CD4-positive, alpha-beta memory T cell (primary cell): ENCODE measurements around the gene RERG. TPM values are rescaled to one million over a fixed set of nuclear protein-coding genes. Genes with fewer than 3 reads are reported as not detected.

ENCODE experiments used
- CTCF ChIA-PET: fragments of 350-600 bp; sonication (Branson Sonifier 250); formaldehyde crosslinking; loops from one replicate; lab custom pipeline; 2021; ENCODE audit warnings: inconsistent platforms; ENCODE audit not compliant: partially characterized antibody; lab: Charles Lee
- POLR2A ChIA-PET: fragments of 350-600 bp; sonication (Branson Sonifier 250); formaldehyde crosslinking; loops from one replicate; lab custom pipeline; 2021; ENCODE audit not compliant: partially characterized antibody; lab: Charles Lee
- DNase-seq, 5 donors: peaks; one replicate each; pipeline versions ENCODE4 v3.0.0 to v3.0.0-alpha.2; 2020 to 2022; ENCODE audit warnings: mixed read lengths in 1 of 5
- H3K27ac ChIP-seq: one replicate; pipeline ENCODE4 v1.7.0; 2013; ENCODE audit warnings: low read depth, low read length
- H3K27me3 ChIP-seq: 2 replicates; pipeline ENCODE4 v1.7.0; 2013; ENCODE audit warnings: mild to moderate bottlenecking, low read length, moderate library complexity; ENCODE audit not compliant: insufficient read depth
- H3K36me3 ChIP-seq: 2 replicates; pipeline ENCODE4 v1.7.0; 2013; ENCODE audit warnings: mild to moderate bottlenecking, low read length, moderate library complexity; ENCODE audit not compliant: insufficient read depth
- H3K4me1 ChIP-seq: 2 replicates; pipeline ENCODE4 v1.7.0; 2013; ENCODE audit warnings: mild to moderate bottlenecking, low read length, moderate library complexity; ENCODE audit not compliant: insufficient read depth
- H3K4me3 ChIP-seq, 2 donors: one replicate each; pipeline ENCODE4 v1.7.0; 2013; ENCODE audit warnings: low read length in 2 of 2, mild to moderate bottlenecking in 1 of 2
- H3K9me3 ChIP-seq, 2 donors: one replicate each; pipeline ENCODE4 v1.7.0; 2013; ENCODE audit warnings: low read length in 2 of 2, control low read depth in 1 of 2; ENCODE audit not compliant: control insufficient read depth in 1 of 2
- H3K27ac Mint-ChIP-seq, 7 donors: one replicate each; pipeline ENCODE4 v1.8.0; 2020 to 2021; ENCODE audit warnings: mixed read lengths in 7 of 7, mild to moderate bottlenecking in 6 of 7, inconsistent platforms in 3 of 7, moderate library complexity in 3 of 7
- H3K27me3 Mint-ChIP-seq, 2 donors: one replicate each; pipeline ENCODE4 v1.8.0; 2020 to 2021; ENCODE audit warnings: mixed read lengths in 2 of 2
- H3K36me3 Mint-ChIP-seq, 2 donors: one replicate each; pipeline ENCODE4 v1.8.0; 2020 to 2021; ENCODE audit warnings: mixed read lengths in 2 of 2, inconsistent platforms in 1 of 2, mild to moderate bottlenecking in 1 of 2
- H3K4me1 Mint-ChIP-seq, 4 donors: one replicate each; pipeline ENCODE4 v1.8.0; 2020 to 2021; ENCODE audit warnings: mixed read lengths in 4 of 4, mild to moderate bottlenecking in 1 of 4
- H3K4me3 Mint-ChIP-seq, 8 donors: one replicate each; pipeline ENCODE4 v1.8.0; 2020 to 2021; ENCODE audit warnings: mixed read lengths in 8 of 8, mild to moderate bottlenecking in 7 of 8, moderate library complexity in 6 of 8, inconsistent platforms in 3 of 8
- H3K9me3 Mint-ChIP-seq, 8 donors: one replicate each; pipeline ENCODE4 v1.8.0; 2020 to 2021; ENCODE audit warnings: mixed read lengths in 8 of 8, mild to moderate bottlenecking in 5 of 8, inconsistent platforms in 3 of 8, moderate library complexity in 1 of 8
- intact Hi-C: fragments of 100-400 bp; cut with micrococcal nuclease; formaldehyde crosslinking; loops from one replicate; pipeline ENCODE4 v1.15.1; 2023
- polyA plus RNA-seq, 2 donors: library from polyadenylated mRNA; unstranded; fragments of 300-500 nt; fragmentation: Illumina TruSeq; gene quantifications; one replicate each; pipeline ENCODE4 v1.2.3, GENCODE V29; 2021
- total RNA-seq, 2 experiments: library from RNA; stranded (reverse); gene quantifications; one replicate each; pipeline ENCODE4 v1.2.3, GENCODE V29; 2021

RERG gene
- total and polyA plus RNA-seq, 4 experiments from 2014 or later, result not detected

- no peaks in the 10 kb centered on the region for H3K36me3 Mint-ChIP-seq
- H3K4me3 Mint-ChIP-seq, result no peak overlapping the region
- Histone ChIP-seq H3K9me3 (no peaks in the 10 kb centered on the region), H3K36me3 (no peaks in the 10 kb centered on the region), H3K27me3 (no peaks in the 10 kb centered on the region), H3K4me1 (no peaks in the 10 kb centered on the region), H3K27ac (no peak overlapping the region), H3K4me3 (no peak overlapping the region)
- peaks cover 23 to 24% of the 10 kb centered on the region in 2 donors for H3K27me3 Mint-ChIP-seq
- intact Hi-C loops, result no loop called here
- CTCF ChIA-PET, result no interaction called here
- POLR2A ChIA-PET, result no interaction called here
- H3K4me1 Mint-ChIP-seq, result no peaks in the 10 kb centered on the region
- peaks cover 0 to 13% (median 9%) of the 10 kb centered on the region in 8 donors for H3K9me3 Mint-ChIP-seq
- no peak overlapping the region for H3K27ac Mint-ChIP-seq
- DNase-seq, result peak in 1 of 5 donors; percentile 40
Observed at GRCh38 chr12:15253990-15254389, 32.8 kb upstream of the RERG start.

DNA sequence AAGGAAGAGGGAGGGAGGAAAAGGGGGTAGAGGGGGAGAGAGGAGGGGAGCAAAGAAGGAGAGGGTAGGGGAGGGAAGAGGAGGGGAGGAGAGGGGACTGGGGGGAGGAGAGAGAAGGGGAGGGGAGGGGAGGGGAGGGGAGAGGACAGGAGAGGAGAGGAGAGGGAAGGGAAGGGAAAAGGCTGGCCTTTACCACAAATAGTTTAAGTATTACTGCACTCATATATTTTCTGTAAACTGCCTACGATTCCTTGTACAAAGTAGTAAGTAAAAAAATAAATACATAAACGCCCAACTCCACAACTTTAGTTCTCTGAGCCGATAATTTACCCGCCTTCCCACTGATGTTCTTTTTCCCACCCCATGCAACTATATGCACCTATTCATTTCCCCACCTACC, 23.7 kb upstream of the RERG start:
- Mint-ChIP-seq H3K27me3 (peaks cover 40 to 50% of the 10 kb centered on the region in 2 donors), H3K27ac (no peak overlapping the region), H3K36me3 (no peaks in the 10 kb centered on the region), H3K4me3 (no peak overlapping the region), H3K9me3 (peaks cover 0 to 28% (median 9%) of the 10 kb centered on the region in 8 donors), H3K4me1 (peaks cover 0 to 2% (median 0%) of the 10 kb centered on the region in 4 donors)
- CTCF ChIA-PET, result no interaction called here
- Histone ChIP-seq H3K4me3 (no peak overlapping the region), H3K9me3 (no peaks in the 10 kb centered on the region), H3K27ac (no peak overlapping the region), H3K4me1 (no peaks in the 10 kb centered on the region), H3K36me3 (no peaks in the 10 kb centered on the region), H3K27me3 (peaks cover 5% of the 10 kb centered on the region)
- POLR2A ChIA-PET, result no interaction called here
- intact Hi-C loops, result no loop called here
- no peak for DNase-seq

GRCh38 chr12:15244341-15244740, 23.1 kb upstream of the RERG start:
- POLR2A ChIA-PET, result no interaction called here

GRCh38 chr12:15243102-15243501, 21.9 kb upstream of the RERG start:
- H3K9me3 ChIP-seq, result no peaks in the 10 kb centered on the region
- no peaks in the 10 kb centered on the region for H3K36me3 ChIP-seq
- H3K27me3 Mint-ChIP-seq, result peaks cover 39 to 54% of the 10 kb centered on the region in 2 donors
- intact Hi-C loops, result no loop called here
- H3K4me3 Mint-ChIP-seq, result no peak overlapping the region
- no peak overlapping the region for H3K27ac Mint-ChIP-seq
- H3K36me3 Mint-ChIP-seq, result no peaks in the 10 kb centered on the region
- no peak overlapping the region for H3K4me3 ChIP-seq
- H3K27ac ChIP-seq, result no peak overlapping the region
- H3K9me3 Mint-ChIP-seq, result peaks cover 0 to 18% (median 8%) of the 10 kb centered on the region in 8 donors
- ChIA-PET CTCF (interaction anchor here (0.8 kb wide), 1 partner anchor 12 kb away, joined by 3 read pairs; no protein-coding TSS in a partner anchor), POLR2A (no interaction called here)
- H3K27me3 ChIP-seq, result peaks cover 5% of the 10 kb centered on the region
- H3K4me1 ChIP-seq, result no peaks in the 10 kb centered on the region
- peaks cover 0 to 2% (median 0%) of the 10 kb centered on the region in 4 donors for H3K4me1 Mint-ChIP-seq
- DNase-seq, result no peak

More at GRCh38 chr12:15244341-15244740, 23.1 kb upstream of the RERG start:
- no peak overlapping the region for H3K27ac Mint-ChIP-seq
- no peaks in the 10 kb centered on the region for H3K36me3 ChIP-seq
- CTCF ChIA-PET, result no interaction called here
- H3K36me3 Mint-ChIP-seq, result no peaks in the 10 kb centered on the region
- peaks cover 0 to 2% (median 0%) of the 10 kb centered on the region in 4 donors for H3K4me1 Mint-ChIP-seq
- intact Hi-C loops, result no loop called here
- no peak for DNase-seq
- no peak overlapping the region for H3K27ac ChIP-seq
- peaks cover 0 to 28% (median 9%) of the 10 kb centered on the region in 8 donors for H3K9me3 Mint-ChIP-seq
- peaks cover 41 to 52% of the 10 kb centered on the region in 2 donors for H3K27me3 Mint-ChIP-seq
- no peak overlapping the region for H3K4me3 Mint-ChIP-seq
- H3K4me3 ChIP-seq, result no peak overlapping the region
- H3K9me3 ChIP-seq, result no peaks in the 10 kb centered on the region
- H3K4me1 ChIP-seq, result no peaks in the 10 kb centered on the region
- peaks cover 5% of the 10 kb centered on the region for H3K27me3 ChIP-seq

DNA sequence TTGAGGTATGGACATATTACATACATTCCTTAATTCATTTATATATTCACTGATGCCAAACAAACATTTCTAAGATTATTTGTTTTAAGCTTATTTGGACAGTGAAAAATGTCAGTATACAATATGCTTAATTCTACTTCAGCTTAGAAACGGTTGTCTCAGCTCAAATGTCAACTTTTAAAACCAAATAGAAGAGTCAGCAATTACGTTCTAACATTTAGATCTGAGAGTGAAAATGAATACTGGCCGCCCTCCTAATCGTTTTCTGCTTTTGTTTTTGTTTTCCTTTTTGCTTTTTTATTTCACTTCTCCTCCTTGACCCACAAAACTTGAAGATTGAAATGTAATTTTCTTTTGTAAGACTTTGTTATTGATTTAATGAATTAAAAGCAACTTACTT, 19.7 kb upstream of the RERG start:
- Mint-ChIP-seq H3K27ac (no peak overlapping the region), H3K4me1 (peaks cover 0 to 2% (median 0%) of the 10 kb centered on the region in 4 donors), H3K4me3 (no peak overlapping the region), H3K27me3 (peaks cover 42 to 45% of the 10 kb centered on the region in 2 donors), H3K9me3 (peaks cover 0 to 5% (median 0%) of the 10 kb centered on the region in 8 donors), H3K36me3 (no peaks in the 10 kb centered on the region)
- Histone ChIP-seq H3K36me3 (no peaks in the 10 kb centered on the region), H3K27me3 (peaks cover 9% of the 10 kb centered on the region), H3K4me1 (no peaks in the 10 kb centered on the region), H3K27ac (no peak overlapping the region), H3K9me3 (no peaks in the 10 kb centered on the region), H3K4me3 (no peak overlapping the region)
- CTCF ChIA-PET, result interaction anchor here (0.6 kb wide), 1 partner anchor 14 kb away, joined by 3 read pairs; no protein-coding TSS in a partner anchor
- POLR2A ChIA-PET, result no interaction called here
- DNase-seq, result no peak
- intact Hi-C loops, result no loop called here

DNA sequence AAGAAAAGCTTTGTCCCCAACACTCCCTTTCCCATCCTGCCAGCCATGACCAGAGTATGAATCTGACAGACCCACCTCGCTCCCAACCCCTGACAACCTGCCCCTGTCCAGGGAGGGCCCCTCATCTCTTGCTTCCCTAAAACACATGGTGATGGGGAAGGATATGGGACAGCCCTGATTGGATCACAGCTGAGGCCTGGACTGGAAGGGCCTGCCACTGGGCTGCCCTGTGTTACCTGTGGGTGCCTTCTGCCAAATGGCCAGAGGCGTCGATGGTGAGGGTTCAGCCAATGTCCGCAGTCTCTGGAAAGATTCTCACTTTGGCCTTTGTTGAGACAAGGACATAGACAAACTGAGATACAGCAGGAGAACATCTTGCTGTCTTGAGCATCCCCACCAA, 13.3 kb upstream of the RERG start:
- Mint-ChIP-seq H3K9me3 (no peaks in the 10 kb centered on the region), H3K27ac (no peak overlapping the region), H3K36me3 (no peaks in the 10 kb centered on the region), H3K4me3 (no peak overlapping the region), H3K4me1 (no peaks in the 10 kb centered on the region), H3K27me3 (peaks cover 19 to 21% of the 10 kb centered on the region in 2 donors)
- H3K36me3 ChIP-seq, result no peaks in the 10 kb centered on the region
- H3K4me3 ChIP-seq, result no peak overlapping the region
- ChIA-PET CTCF (interaction anchor here (5.1 kb wide), 1 partner anchor 14 kb away, joined by 60 read pairs; the partner anchor contains the start of gene RERG), POLR2A (no interaction called here)
- no peaks in the 10 kb centered on the region for H3K4me1 ChIP-seq
- H3K27ac ChIP-seq, result no peak overlapping the region
- H3K27me3 ChIP-seq, result peaks cover 3% of the 10 kb centered on the region
- no peaks in the 10 kb centered on the region for H3K9me3 ChIP-seq
- no peak for DNase-seq
- intact Hi-C loops, result no loop called here

- Histone ChIP-seq H3K27ac (no peak overlapping the region), H3K4me1 (no peaks in the 10 kb centered on the region), H3K36me3 (no peaks in the 10 kb centered on the region), H3K27me3 (peaks cover 3% of the 10 kb centered on the region), H3K9me3 (no peaks in the 10 kb centered on the region), H3K4me3 (no peak overlapping the region)
- Mint-ChIP-seq H3K9me3 (no peaks in the 10 kb centered on the region), H3K36me3 (no peaks in the 10 kb centered on the region), H3K27ac (no peak overlapping the region), H3K4me1 (no peaks in the 10 kb centered on the region), H3K4me3 (no peak overlapping the region), H3K27me3 (peaks cover 21 to 22% of the 10 kb centered on the region in 2 donors)
- intact Hi-C loops, result no loop called here
- ChIA-PET POLR2A (no interaction called here), CTCF (interaction anchor here (5.1 kb wide), 1 partner anchor 14 kb away, joined by 60 read pairs; the partner anchor contains the start of gene RERG)
- DNase-seq, result no peak
Observed at GRCh38 chr12:15234011-15234410, 12.8 kb upstream of the RERG start.
